Ascending aorta (tissue), 2 donors: ENCODE data around the gene COL28A1. TPM values are rescaled to one million over a fixed set of nuclear protein-coding genes. Genes with fewer than 3 reads are reported as not detected.

Source experiments
- DNase-seq, 2 donors: peaks; one replicate each; pipeline ENCODE4 v3.0.0-alpha.2; 2019; ENCODE audit warnings: low spot score in 2 of 2
- H3K27ac ChIP-seq, 2 donors: fragments of 200-600 bp; sonication (generic); one replicate each; pipeline ENCODE4 v1.5.1; 2016 to 2017; ENCODE audit warnings: mild to moderate bottlenecking in 1 of 2
- H3K27me3 ChIP-seq: fragments of 200-600 bp; sonication (generic); one replicate; pipeline ENCODE4 v1.5.1; 2017
- H3K36me3 ChIP-seq, 2 donors: fragments of 200-600 bp; sonication (generic); one replicate each; pipeline ENCODE4 v1.5.1; 2016
- H3K4me1 ChIP-seq, 2 donors: fragments of 200-600 bp; sonication (generic); one replicate each; pipeline ENCODE4 v1.5.1; 2016 to 2017; ENCODE audit warnings: mild to moderate bottlenecking in 1 of 2
- H3K4me3 ChIP-seq, 2 donors: fragments of 200-600 bp; sonication (generic); one replicate each; pipeline ENCODE4 v1.5.1; 2016 to 2017; ENCODE audit warnings: mild to moderate bottlenecking in 1 of 2
- H3K9me3 ChIP-seq, 2 donors: fragments of 200-600 bp; sonication (generic); one replicate each; pipeline ENCODE4 v1.5.1; 2016
- intact Hi-C: fragments of 100-400 bp; cut with DNase I; formaldehyde crosslinking; loops from one replicate; pipeline ENCODE4 v1.15.1; 2023
- total RNA-seq: library from RNA; depleted of rRNA; stranded (reverse); fragments of >200 nt; gene quantifications from one replicate; pipeline ENCODE4 v1.1.0, GENCODE V29; 2016
- TF ChIP-seq, protein P1 (sequence below), 3 experiments: fragments of 200-600 bp in 2 of 3; fragments of 450-650 bp in 1 of 3; sonication (generic) in 2 of 3; IDR thresholded peaks; one replicate each; pipeline ENCODE4 v1.5.1; 2016 to 2019; ENCODE audit warnings: antibody characterized with exemption in 3 of 3, mild to moderate bottlenecking in 1 of 3, moderate library complexity in 1 of 3

Gene COL28A1
- 0.11 TPM for total RNA-seq

DNA sequence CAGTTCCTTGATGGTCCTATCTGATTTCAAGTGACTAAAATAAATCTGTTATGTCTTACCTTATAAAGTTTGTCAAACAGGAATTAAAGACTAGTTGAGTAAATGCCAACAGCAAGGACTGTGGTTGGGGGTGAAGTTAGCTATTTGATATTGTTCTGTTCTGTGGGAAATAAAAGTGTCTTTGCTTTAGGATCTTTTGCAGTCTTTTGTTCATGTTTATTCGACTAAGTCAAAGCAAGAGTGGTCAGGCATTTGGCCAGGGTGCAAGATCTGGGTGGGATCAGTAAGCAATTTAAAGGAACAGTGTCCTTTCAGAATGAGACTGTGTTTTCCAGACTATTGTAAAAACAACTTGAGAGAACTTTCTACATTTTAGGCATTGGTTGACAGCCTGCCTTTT is at the start of gene COL28A1:
Gene COL28A1, minus strand, starts transcription at position 183 of the 400 bp plus-strand sequence. CDS start 2,998 bp downstream, outside the sequence.
- Histone ChIP-seq H3K4me3 (no peak within 1 kb of the TSS), H3K27me3 (no peaks in the 10 kb centered on the region), H3K9me3 (no peaks in the 10 kb centered on the region), H3K27ac (no peak within 1 kb of the TSS), H3K36me3 (no peaks in the 10 kb centered on the region), H3K4me1 (no peaks in the 10 kb centered on the region)
- DNase-seq: no peak
- TF ChIP-seq, protein P1, sequence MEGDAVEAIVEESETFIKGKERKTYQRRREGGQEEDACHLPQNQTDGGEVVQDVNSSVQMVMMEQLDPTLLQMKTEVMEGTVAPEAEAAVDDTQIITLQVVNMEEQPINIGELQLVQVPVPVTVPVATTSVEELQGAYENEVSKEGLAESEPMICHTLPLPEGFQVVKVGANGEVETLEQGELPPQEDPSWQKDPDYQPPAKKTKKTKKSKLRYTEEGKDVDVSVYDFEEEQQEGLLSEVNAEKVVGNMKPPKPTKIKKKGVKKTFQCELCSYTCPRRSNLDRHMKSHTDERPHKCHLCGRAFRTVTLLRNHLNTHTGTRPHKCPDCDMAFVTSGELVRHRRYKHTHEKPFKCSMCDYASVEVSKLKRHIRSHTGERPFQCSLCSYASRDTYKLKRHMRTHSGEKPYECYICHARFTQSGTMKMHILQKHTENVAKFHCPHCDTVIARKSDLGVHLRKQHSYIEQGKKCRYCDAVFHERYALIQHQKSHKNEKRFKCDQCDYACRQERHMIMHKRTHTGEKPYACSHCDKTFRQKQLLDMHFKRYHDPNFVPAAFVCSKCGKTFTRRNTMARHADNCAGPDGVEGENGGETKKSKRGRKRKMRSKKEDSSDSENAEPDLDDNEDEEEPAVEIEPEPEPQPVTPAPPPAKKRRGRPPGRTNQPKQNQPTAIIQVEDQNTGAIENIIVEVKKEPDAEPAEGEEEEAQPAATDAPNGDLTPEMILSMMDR (IDR thresholded peaks at IDR 0.05): no peak
- intact Hi-C loops: loop anchor here (10.0 kb wide), 1 partner anchor 111 kb away; no protein-coding TSS in a partner anchor

DNA sequence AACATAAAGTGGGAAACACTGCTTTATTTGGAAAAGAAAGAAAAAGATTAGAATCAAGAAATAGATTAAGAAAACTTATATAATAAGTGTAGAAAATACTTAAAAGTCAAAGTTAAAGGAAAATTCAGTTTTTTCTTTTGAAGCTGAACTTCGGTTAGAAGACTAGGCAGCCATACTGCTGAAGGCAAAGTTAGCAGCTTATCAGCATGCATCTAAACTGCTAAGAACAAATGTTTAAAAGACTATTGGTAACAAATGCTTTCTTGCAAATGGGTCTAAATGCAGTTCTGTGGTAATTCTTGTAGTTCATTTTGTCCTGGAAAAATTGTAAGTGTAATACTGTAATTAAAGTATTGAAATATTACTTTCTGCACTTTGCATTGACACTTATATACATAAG is 49.0 kb upstream of the COL28A1 start:
- Histone ChIP-seq H3K4me3 (no peak overlapping the region), H3K4me1 (no peaks in the 10 kb centered on the region), H3K36me3 (no peaks in the 10 kb centered on the region), H3K27ac (no peak overlapping the region), H3K27me3 (no peaks in the 10 kb centered on the region), H3K9me3 (no peaks in the 10 kb centered on the region)
- intact Hi-C loops: no loop called here
- TF ChIP-seq, protein P1 (IDR thresholded peaks at IDR 0.05): no peak
- DNase-seq: no peak

DNA sequence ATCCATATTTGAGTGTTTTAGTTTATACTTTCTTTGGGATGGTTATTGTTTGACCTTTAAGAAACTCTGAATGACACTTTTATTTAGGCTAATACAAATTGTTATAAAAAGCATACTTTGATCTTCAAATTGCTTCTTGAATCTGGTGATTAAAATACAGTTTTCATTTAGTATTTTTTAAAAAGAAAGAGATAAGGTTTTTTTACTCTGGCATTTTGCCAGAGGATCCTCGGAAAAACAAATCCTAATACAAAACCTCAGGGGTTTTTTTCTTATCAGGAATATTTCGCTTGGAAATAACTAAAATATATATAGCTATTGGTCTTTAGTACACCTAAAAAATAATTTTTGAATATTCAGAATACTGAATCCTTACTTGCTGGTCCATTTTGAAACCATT is 48.1 kb upstream of the COL28A1 start:
- Histone ChIP-seq H3K27ac (no peak overlapping the region), H3K36me3 (no peaks in the 10 kb centered on the region), H3K4me3 (no peak overlapping the region), H3K27me3 (no peaks in the 10 kb centered on the region), H3K4me1 (no peaks in the 10 kb centered on the region), H3K9me3 (no peaks in the 10 kb centered on the region)
- intact Hi-C loops: no loop called here
- TF ChIP-seq, protein P1 (IDR thresholded peaks at IDR 0.05): no peak
- no peak for DNase-seq

DNA sequence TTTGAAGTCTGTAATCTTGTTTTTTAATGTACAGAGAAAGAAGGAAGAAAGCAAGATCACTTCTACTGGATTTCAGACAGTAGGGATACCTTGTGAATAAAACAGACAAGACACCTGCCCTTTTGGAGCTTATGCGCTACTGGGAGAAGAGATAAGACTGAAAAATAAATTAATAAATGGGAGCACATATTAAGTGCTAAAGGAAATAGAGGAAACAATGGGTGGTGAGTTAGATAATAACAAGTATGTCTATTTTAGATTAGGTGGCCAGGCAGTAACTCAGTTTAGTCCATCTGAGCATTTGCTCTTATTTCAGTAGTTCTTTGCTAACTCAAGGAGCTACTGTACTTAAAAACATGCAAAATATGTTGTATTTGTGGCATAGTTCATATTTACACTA is 46.9 kb upstream of the COL28A1 start:
- H3K27ac ChIP-seq: no peak overlapping the region
- H3K4me1 ChIP-seq: no peaks in the 10 kb centered on the region
- H3K27me3 ChIP-seq: no peaks in the 10 kb centered on the region
- no peak overlapping the region for H3K4me3 ChIP-seq
- H3K9me3 ChIP-seq: no peaks in the 10 kb centered on the region
- TF ChIP-seq, protein P1 (IDR thresholded peaks at IDR 0.05): no peak
- DNase-seq: no peak
- no peaks in the 10 kb centered on the region for H3K36me3 ChIP-seq
- intact Hi-C loops: no loop called here

DNA sequence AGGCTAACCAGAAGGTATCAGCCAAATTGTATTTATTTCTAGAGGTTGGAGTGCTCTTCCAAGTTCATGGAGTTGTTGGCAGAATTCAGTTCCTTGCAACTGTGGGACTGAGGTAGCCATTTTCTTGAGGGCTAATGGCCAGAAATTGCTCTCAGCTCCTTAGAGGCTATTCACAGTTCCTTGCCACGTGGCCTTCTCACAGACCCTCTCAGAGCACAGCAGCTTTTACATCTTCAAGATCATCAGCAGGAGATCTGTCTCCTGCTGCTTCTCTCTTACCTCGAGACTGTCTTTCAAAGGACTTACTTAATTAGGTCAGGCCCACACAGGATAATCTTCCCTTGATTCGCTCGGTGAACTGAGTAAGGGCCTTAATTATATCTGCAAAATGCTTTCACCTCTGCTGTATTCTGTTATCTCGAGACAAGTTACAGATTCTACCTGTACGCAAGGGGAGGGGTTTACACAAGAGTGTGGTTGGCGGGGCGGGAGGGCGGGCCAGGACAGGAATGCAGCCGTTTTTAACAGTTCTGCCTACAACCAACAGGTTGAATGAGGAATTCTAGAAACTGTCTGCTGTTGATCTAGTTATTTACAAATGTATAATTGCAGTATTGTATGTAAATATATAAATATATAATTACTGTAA is 46.0 kb upstream of the COL28A1 start:
- Histone ChIP-seq H3K27me3 (no peaks in the 10 kb centered on the region), H3K36me3 (no peaks in the 10 kb centered on the region), H3K27ac (no peak overlapping the region), H3K4me3 (no peak overlapping the region), H3K4me1 (no peaks in the 10 kb centered on the region), H3K9me3 (no peaks in the 10 kb centered on the region)
- intact Hi-C loops: no loop called here
- TF ChIP-seq, protein P1 (IDR thresholded peaks at IDR 0.05): no peak
- no peak for DNase-seq
